Left ventricle myocardium inferior (tissue), 1 donor: ENCODE results near the gene CMTM5. TPM values are rescaled to one million over a fixed set of nuclear protein-coding genes. Genes with fewer than 3 reads are reported as not detected.
A peak's percentile ranks its signal among the peaks of the same experiment; 100 is the strongest.

Experiments used
- DNase-seq: peaks from one replicate; pipeline ENCODE4 v3.0.0-alpha.2; 2020
- H3K27ac ChIP-seq: fragments of 200-600 bp; replicated peaks from 2 replicates; pipeline ENCODE4 v1.8.0; 2021
- H3K27me3 ChIP-seq: fragments of 200-600 bp; 2 replicates; pipeline ENCODE4 v1.8.0; 2021; ENCODE audit warnings: low read depth
- H3K36me3 ChIP-seq: fragments of 200-600 bp; 2 replicates; pipeline ENCODE4 v1.8.0; 2021
- H3K4me1 ChIP-seq: fragments of 200-600 bp; 2 replicates; pipeline ENCODE4 v1.8.0; 2021
- H3K4me3 ChIP-seq: fragments of 200-600 bp; 2 replicates; pipeline ENCODE4 v1.8.0; 2021; ENCODE audit warnings: mild to moderate bottlenecking, moderate library complexity
- H3K9me3 ChIP-seq: fragments of 200-600 bp; replicated peaks from 2 replicates; pipeline ENCODE4 v1.8.0; 2021
- intact Hi-C: fragments of 100-400 bp; cut with micrococcal nuclease; formaldehyde crosslinking; loops from one replicate; pipeline ENCODE4 v1.11.0; 2022
- total RNA-seq: library from RNA; stranded (reverse); fragmentation: NEBNext Ultra II Directional; extraction: Animal tissue kit (Norgen Biotek cat#: 25700); gene quantifications from one replicate; pipeline ENCODE4 v1.2.1, GENCODE V29; 2021
- TF ChIP-seq, protein P1 (sequence below): fragments of 200-600 bp; IDR thresholded peaks from 2 replicates; pipeline ENCODE4 v1.8.0; 2021; ENCODE audit warnings: antibody characterized with exemption, mild to moderate bottlenecking, borderline replicate concordance
- donor health status: DM: no; HTN: yes; CAD: no; lungs with severe emphysema.

CMTM5 gene
- total RNA-seq, 1 donor from 2014 or later: 1.0 TPM

- DNase-seq: no peak
- H3K36me3 ChIP-seq: peaks cover 38% of the 10 kb centered on the region
- intact Hi-C loops: no loop called here
- TF ChIP-seq, protein P1, sequence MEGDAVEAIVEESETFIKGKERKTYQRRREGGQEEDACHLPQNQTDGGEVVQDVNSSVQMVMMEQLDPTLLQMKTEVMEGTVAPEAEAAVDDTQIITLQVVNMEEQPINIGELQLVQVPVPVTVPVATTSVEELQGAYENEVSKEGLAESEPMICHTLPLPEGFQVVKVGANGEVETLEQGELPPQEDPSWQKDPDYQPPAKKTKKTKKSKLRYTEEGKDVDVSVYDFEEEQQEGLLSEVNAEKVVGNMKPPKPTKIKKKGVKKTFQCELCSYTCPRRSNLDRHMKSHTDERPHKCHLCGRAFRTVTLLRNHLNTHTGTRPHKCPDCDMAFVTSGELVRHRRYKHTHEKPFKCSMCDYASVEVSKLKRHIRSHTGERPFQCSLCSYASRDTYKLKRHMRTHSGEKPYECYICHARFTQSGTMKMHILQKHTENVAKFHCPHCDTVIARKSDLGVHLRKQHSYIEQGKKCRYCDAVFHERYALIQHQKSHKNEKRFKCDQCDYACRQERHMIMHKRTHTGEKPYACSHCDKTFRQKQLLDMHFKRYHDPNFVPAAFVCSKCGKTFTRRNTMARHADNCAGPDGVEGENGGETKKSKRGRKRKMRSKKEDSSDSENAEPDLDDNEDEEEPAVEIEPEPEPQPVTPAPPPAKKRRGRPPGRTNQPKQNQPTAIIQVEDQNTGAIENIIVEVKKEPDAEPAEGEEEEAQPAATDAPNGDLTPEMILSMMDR: no peak
- no peak overlapping the region for H3K4me3 ChIP-seq
- H3K9me3 ChIP-seq: no peaks in the 10 kb centered on the region
- peak overlapping the region; percentile 48 for H3K27ac ChIP-seq
- peaks cover 7% of the 10 kb centered on the region for H3K27me3 ChIP-seq
- H3K4me1 ChIP-seq: peaks cover 14% of the 10 kb centered on the region
Measured at GRCh38 chr14:23380976-23381375, 4.1 kb downstream of the CMTM5 start.

GRCh38 chr14:23381871-23382270 lies 5.0 kb downstream of the CMTM5 start:
- no peak for DNase-seq
- Histone ChIP-seq H3K9me3 (no peaks in the 10 kb centered on the region), H3K4me3 (no peak overlapping the region), H3K36me3 (peaks cover 47% of the 10 kb centered on the region), H3K27ac (peak overlapping the region; percentile 23), H3K27me3 (peaks cover 7% of the 10 kb centered on the region), H3K4me1 (peaks cover 6% of the 10 kb centered on the region)
- intact Hi-C loops: no loop called here
- TF ChIP-seq, protein P1: no peak

- TF ChIP-seq, protein P1: no peak
- no peak for DNase-seq
- Histone ChIP-seq H3K27me3 (peaks cover 7% of the 10 kb centered on the region), H3K9me3 (no peaks in the 10 kb centered on the region), H3K27ac (peak overlapping the region; percentile 23), H3K4me1 (peaks cover 2% of the 10 kb centered on the region), H3K36me3 (peaks cover 51% of the 10 kb centered on the region), H3K4me3 (no peak overlapping the region)
- intact Hi-C loops: no loop called here
Measured at GRCh38 chr14:23382276-23382675, 5.4 kb downstream of the CMTM5 start.

DNA sequence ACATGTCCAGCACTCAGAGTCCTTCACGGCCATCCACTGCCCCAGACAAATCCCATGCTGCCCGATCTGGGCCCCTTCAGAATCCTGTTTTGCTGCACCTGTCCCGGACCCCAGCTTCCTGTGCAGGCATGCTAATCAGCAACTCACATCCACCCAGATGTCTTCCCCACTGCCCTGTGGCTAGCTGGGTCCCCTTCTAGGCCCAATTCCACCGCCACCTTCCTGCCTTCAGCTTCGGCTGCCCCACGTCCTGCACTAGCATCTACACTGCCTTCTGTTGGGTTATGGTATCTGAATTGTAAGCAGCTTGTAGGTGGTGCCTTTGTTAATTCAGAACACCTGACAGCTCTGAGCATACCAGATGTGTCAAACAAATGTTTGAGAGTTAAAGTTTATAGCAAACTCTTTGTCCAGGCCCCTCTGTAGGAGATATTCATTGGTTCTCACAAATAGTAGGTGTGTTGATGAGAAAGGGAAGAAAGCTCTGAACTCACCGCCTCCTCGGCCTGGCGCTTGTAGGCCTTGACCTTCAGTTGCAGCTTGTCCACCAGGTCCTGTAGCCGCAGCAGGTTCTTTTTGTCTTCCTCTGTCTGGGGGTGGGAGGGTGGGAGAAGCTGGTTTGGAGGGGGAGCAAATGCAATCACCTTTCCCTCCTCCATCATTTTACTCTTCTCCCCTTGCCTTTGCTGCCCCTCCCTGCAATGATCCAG lies 6.0 kb downstream of the CMTM5 start:
- no peaks in the 10 kb centered on the region for H3K9me3 ChIP-seq
- intact Hi-C loops: no loop called here
- H3K4me3 ChIP-seq: no peak overlapping the region
- H3K36me3 ChIP-seq: peaks cover 56% of the 10 kb centered on the region
- no peak for DNase-seq
- H3K4me1 ChIP-seq: no peaks in the 10 kb centered on the region
- TF ChIP-seq, protein P1: no peak
- H3K27ac ChIP-seq: peak overlapping the region; percentile 51
- peaks cover 7% of the 10 kb centered on the region for H3K27me3 ChIP-seq

DNA sequence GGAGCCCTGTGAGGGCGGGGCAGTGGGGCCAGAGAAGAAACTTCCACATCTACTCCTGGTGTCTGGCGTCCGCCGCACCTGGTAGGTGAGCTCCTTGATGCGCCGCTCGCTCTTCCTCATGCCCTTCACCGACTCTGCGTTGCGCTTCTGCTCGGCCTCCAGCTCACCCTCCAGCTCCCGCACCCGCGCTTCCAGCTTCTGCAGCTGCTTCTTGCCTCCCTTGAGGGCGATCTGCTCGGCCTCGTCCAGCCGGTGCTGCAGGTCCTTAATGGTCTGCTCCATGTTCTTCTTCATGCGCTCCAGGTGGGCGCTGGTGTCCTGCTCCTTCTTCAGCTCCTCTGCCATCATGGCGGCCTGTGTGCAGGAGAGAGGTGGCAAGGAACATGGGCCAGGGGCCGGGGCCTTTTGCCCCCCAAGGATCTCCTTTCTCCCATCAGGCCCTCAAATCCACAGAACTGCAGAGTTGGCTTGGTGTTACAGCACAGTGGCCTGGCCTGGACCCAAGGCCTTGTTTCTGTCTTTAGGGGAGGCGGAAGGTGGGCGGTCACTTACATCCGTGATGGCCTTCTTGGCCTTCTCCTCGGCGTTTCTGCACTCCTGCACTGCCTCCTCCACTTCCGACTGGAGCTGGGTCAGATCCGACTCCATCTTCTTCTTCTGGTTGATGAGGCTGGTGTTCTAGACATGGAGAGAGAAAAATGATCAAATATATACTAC lies 7.7 kb downstream of the CMTM5 start:
- no peak for DNase-seq
- H3K4me3 ChIP-seq: no peak overlapping the region
- H3K36me3 ChIP-seq: peaks cover 71% of the 10 kb centered on the region
- intact Hi-C loops: no loop called here
- H3K4me1 ChIP-seq: peaks cover 6% of the 10 kb centered on the region
- H3K27me3 ChIP-seq: peaks cover 21% of the 10 kb centered on the region
- H3K9me3 ChIP-seq: no peaks in the 10 kb centered on the region
- H3K27ac ChIP-seq: no peak overlapping the region
- TF ChIP-seq, protein P1: no peak
